GM19035 (cell line): ENCODE data around the gene CORO7.

Experiments
- ATAC-seq: cut with Tn5 transposase; IDR thresholded peaks from one replicate; pipeline ENCODE4 v1.9.1; 2021; ENCODE audit not compliant: unreplicated experiment

The CORO7 gene

DNA sequence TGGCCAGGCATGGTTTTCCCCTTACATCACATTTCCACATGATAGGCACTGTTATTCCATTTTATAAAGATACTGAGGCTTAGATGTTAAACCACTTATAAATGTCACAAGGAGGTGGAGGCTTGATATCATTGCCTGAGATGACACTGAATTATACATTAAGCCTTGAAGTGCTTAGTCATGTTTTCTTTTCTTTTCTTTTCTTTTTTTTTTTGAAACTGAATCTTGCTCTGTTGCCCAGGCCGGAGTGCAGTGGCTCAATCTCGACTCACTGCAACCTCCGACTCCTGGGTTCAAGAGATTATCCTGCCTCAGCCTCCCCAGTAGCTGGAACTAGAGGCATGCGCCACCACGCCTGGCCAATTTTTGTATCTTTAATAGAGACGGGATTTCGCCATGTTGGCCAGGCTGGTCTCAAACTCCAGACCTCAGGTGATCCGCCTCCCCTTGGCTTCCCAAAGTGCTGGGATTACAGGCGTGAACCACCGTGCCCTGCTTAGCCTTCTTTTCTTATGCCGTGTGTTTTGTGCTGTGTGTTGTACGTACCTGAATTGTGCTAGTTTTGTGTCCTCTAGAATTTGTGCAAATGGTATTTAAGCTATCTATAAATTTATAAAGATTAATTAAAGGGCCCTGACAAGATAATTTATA, 10.5 kb upstream of the CORO7 start:
- ATAC-seq: no peak

- peak; percentile 33 for ATAC-seq
These were observed 9.8 kb upstream of the CORO7 start for GRCh38 chr16:4426021-4426684.

- peak; percentile 92 for ATAC-seq
These were observed 9.1 kb upstream of the CORO7 start, which contains the start of gene DNAJA3 for GRCh38 chr16:4425378-4426020. TSS of gene DNAJA3 (plus strand) at chr16:4425868. CDS start at chr16:4425882, 14 bp downstream.

DNA sequence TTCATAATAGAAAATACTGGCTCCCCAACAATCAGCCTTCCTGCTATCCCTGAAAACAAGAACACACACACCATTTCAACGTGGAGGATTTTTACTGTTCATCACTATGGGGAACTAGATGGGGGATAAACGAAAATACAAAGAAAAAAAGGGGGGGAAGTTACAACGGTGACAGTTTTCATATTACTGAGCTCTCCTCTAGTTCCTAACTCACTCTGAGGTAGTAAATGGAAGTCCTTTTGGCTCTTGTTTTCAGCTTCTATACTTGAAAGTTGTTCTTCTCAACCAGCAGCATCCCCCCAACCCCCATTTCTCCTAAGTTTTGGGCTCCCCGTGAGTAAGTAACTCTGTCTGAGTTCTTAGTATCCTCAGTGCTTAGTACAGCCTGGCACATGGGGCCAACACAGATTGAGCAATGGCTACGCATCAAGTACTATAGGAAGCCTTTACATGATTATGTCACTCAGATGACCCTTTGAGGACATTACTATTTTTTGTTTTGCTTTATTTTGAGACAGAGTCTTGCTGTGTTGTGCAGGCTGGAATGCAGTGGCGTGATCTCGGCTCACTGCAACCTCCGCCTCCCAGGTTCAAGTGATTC, 4.2 kb upstream of the CORO7 start:
- no peak for ATAC-seq

- ATAC-seq: no peak
These were observed 3.1 kb upstream of the CORO7 start for GRCh38 chr16:4419402-4419959.

DNA sequence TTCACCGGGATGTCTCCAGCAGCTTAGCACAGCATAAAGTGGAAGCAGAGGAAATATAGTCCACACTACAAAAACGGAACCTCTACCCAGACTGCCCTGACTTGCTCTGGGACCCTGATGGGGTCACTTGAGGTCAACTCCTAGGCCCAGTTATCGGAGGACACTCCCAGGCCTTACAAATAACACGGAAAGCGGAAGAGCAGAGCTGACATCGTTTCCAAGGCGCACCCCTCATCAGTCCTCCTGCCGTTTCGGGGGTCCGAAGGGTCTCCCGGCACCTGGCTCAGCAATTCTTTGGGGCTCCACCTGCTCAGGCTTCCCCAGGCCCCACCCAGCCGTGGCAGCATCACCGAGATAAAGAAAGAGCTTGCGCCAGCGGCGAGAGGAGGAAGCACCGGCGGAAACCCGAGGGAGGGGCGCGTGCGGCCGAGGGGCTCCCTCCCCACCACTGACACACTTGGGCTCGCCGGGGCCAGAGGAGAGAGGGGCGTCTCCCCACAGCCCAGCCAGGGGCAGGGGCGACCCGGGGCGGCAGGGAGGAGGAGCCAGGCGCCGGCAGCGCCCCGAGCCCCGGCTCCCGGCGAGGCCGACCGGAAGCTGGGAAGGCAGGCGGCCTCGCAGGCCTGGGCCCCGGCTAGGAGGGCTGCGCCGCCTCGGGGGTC, 727 bp downstream of the CORO7 start:
- ATAC-seq: peak; percentile 21

DNA sequence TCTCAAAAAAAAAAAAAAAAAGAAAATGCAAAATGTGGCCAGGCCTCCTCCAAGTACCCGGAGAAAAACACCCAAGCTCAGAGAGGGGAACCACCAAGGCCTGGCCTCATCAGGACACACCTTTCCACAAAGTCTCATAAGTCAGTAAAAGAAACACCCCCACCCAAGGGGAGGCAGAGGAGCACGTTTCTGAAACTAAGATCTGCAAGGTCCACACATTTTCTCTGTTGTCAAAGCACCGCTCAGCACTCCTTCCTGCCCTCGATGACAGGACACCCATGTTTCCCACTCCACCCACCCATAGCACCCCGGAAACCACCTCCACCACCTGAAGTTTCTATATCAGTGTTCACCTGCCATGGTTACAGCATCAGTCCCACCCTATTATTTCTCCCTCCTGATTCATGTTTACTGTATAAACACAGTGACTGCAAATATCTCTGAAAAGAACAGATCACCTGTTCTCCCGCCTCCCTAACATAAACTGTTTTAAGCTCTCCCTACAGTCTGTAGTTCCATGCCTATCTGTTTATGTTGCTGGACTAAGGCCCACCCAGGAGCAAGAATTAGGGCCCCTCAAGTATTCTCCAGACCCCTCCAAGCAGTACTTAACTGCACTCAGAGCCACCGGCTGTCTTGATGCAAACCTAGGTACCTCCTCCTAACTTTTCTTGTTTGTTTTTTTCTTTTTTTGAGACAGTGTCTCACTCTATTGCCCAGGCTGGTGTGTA, 2.0 kb downstream of the CORO7 start:
- peak; percentile 52 for ATAC-seq

- no peak for ATAC-seq
These were observed 3.5 kb downstream of the CORO7 start for GRCh38 chr16:4412854-4413253.

DNA sequence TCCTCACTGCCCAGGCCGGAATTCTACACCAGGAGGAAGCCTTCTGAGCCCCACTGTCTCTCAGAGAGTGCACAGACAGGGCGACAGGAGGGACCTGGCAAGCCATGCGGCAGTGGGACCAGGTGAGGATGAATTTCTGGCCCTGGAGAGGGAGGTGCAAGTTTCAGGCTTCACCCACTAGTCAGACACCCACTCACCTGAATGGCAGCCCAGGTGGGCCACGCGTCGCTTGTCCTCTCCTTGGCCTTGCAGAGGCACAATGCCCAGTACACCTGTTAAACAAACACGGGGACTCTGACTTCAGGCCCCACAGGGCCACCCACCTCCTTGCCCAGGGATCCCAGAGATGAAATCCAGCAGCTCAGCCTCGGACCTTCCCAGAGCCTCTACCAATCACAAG, 4.2 kb downstream of the CORO7 start:
- ATAC-seq: no peak

DNA sequence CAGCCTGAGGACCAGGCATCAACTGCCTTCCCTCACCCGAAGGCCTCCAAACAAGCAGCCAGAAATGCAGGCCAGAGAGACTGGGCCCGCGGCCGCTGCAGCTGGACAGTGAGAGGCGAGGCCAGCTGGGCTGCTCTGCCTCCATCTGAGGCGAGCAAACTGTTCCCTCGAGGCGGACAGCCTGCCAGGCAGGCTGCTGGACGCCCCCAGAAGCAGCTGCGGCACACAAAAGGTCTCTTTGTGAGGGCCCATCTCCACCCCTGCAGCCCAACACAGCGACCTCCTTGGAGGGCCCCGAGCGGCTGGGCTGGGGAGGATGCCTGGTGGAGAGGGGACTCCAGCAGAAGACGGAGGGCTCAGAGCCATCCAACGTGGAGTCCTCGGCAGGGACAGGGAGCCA, 4.7 kb downstream of the CORO7 start:
- no peak for ATAC-seq

DNA sequence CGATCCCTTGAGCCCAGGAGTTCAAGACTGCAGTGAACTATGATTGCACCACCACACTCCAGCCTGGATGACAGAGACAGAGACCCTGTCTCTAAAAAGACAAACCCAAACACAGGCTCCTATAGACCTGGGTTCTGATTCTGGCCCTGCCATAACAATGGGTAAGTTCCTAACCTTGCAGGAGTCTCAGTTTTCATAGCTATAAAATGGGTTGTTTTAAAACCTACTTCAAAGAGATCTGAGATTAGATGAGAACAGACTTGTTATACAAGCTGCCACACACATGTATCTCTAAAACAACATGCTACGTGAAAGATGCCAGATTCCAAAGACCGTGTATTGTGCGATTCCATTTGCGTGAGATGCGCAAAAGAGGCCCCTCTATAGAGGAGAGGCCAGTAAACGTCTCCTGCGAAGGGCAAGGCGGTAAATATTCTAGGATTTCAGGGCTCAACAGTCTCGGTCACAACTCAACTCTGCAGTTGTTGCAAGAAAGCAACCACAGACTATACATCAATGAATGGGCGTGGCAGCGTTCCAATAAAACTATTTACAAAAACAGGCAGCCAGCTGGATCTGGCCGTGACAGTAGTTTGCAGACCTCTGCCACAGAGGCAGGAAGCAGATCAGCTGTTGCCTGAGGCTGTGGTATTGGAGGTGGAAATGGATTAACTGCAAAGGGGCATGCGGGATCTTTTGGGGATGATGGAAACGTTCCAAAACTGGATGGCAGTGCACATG, 5.9 kb downstream of the CORO7 start:
- no peak for ATAC-seq

DNA sequence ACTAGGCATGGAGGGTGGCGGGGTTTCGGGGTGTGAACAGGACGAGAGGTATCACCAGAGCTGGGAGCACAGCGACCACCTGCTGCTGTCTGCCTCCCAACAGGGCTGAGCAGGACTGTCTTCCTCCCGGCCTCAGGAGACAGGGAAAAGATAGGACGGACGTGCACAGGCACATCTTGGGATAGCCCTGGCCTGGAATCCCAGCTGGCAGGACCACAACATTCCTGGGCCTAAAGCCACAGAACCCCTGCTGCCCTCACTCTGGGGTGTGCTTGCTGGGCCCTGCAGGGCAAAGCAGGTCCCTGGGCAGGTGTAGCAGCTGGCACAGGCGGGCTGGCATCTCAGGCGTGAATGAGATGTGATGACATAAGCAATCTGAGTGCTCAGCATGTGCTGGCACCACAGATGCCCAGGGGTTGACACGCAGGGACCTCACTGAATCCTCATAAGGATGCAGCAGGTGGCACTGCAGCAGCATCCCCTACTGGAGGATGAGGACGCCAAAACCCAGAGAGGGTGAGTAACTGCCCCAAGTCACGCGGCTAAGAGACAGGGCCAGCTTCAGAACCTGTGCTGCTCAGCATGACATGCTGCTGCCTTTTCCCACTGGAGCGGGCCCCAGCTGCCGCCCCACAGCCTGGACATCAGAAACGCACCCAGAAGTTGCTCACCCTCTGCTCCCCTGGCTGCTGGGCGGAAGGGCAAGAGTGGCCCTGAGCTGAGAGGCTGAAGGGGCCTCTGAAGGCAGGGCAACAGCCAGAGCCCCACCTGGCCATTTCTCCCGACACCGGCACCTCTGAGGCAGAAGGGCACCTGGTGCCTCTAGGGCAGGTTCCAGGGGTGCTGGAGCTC, 7.1 kb downstream of the CORO7 start:
- no peak for ATAC-seq

DNA sequence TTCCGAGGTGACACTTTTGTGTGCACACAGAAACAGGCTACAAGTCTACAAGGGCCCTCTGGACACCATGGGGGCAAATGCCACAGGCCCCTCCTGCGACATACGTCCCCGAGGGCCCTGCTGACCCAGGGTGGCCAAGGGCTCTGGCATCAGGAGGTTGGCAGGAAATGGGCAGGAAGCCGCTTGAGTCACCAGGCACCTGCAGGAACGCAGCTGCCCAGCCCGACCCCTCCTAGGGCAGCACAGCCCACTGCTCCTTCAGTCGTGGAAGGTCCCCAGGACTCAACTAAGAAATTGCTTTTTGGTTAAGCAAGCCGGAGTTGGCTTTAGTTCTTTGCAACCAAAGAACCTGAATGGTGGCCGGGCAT, 8.1 kb downstream of the CORO7 start:
- no peak for ATAC-seq

- ATAC-seq: no peak
These were observed 8.7 kb downstream of the CORO7 start for GRCh38 chr16:4407543-4408322.

- ATAC-seq: no peak
These were observed 11.3 kb downstream of the CORO7 start for GRCh38 chr16:4404967-4405696.

- no peak for ATAC-seq
These were observed 12.0 kb downstream of the CORO7 start for GRCh38 chr16:4404247-4404966.
